Lung (tissue), 12 donors: Measurements from ENCODE around the gene TRIM63. TPM values are rescaled to one million over a fixed set of nuclear protein-coding genes. Genes with fewer than 3 reads are reported as not detected.

Source experiments
- ATAC-seq: fragments of 200-7000 bp; cut with Tn5 transposase; one replicate; pipeline ENCODE4 v1.9.1; 2020; ENCODE audit warnings: moderate number of reproducible peaks; ENCODE audit not compliant: insufficient read depth, low FRiP score
- DNase-seq, 3 donors: peaks; one replicate each; pipeline ENCODE4 v3.0.0-alpha.2; 2013 to 2017
- H3K27ac ChIP-seq, 2 donors: one replicate each; pipeline ENCODE4 v1.5.1; 2013; ENCODE audit warnings: mild to moderate bottlenecking in 2 of 2, moderate library complexity in 2 of 2, control low read depth in 1 of 2, inconsistent platforms in 1 of 2, low read depth in 1 of 2, low read length in 1 of 2
- H3K27me3 ChIP-seq, 3 donors: one replicate each; pipeline ENCODE4 v1.5.1; 2013; ENCODE audit warnings: low read length in 2 of 3; ENCODE audit not compliant: control insufficient read depth in 3 of 3, insufficient read depth in 3 of 3
- H3K36me3 ChIP-seq, 4 donors: one replicate each; pipeline ENCODE4 v1.5.1; 2013; ENCODE audit warnings: low read length in 4 of 4, mild to moderate bottlenecking in 1 of 4, moderate library complexity in 1 of 4; ENCODE audit not compliant: control insufficient read depth in 4 of 4, insufficient read depth in 4 of 4
- H3K4me1 ChIP-seq, 5 donors: one replicate each; pipeline ENCODE4 v1.5.1; 2013; ENCODE audit warnings: low read length in 5 of 5, mild to moderate bottlenecking in 2 of 5, moderate library complexity in 1 of 5; ENCODE audit not compliant: control insufficient read depth in 5 of 5, insufficient read depth in 5 of 5
- H3K4me3 ChIP-seq: one replicate; pipeline ENCODE4 v1.5.1; 2013; ENCODE audit warnings: mild to moderate bottlenecking, control low read depth, moderate library complexity
- H3K9ac ChIP-seq, 2 donors: one replicate each; pipeline ENCODE4 v1.5.1; 2013; ENCODE audit warnings: low read length in 2 of 2, control low read depth in 1 of 2; ENCODE audit not compliant: insufficient read depth in 1 of 2
- H3K9me3 ChIP-seq, 4 donors: one replicate each; pipeline ENCODE4 v1.5.1; 2013; ENCODE audit warnings: low read length in 3 of 4, mild to moderate bottlenecking in 1 of 4, moderate library complexity in 1 of 4; ENCODE audit not compliant: control insufficient read depth in 4 of 4, insufficient read depth in 3 of 4
- WGBS, 2 donors: extraction: QIAGEN DNeasy Blood & Tissue Kit; methylation state at CpG; one replicate each; pipeline ENCODE4 v1.1.7; 2013; 5-methylcytosine and 5-hydroxymethylcytosine counted together
- polyA plus RNA-seq, 2 donors: library from polyadenylated mRNA; stranded (reverse); fragments of 200-250 nt; gene quantifications; one replicate each; pipeline ENCODE4 v1.2.1, GENCODE V29; 2013
- total RNA-seq, 2 donors: library from RNA; depleted of rRNA in 1 of 2; stranded (reverse); fragments of >200 nt in 1 of 2; gene quantifications; one replicate each; pipeline ENCODE4 v1.2.1, GENCODE V29; 2014 to 2021
- TF ChIP-seq, protein P1 (sequence below): IDR thresholded peaks from 2 replicates; pipeline ENCODE4 v1.5.1; 2012; ENCODE audit warnings: mild to moderate bottlenecking; ENCODE audit errors: control extremely low read depth, extremely low read depth
- donor health status: control.
- donor health status: control.
- donor health status: Bipolar disorder and iron deficiency.
- donor health status: healthy.
- donor health status: DM: yes; HTN: yes; CAD: no.

TRIM63 gene
- total and polyA plus RNA-seq, 4 donors = 0.12 to 0.31 (median 0.19) TPM

- Histone ChIP-seq H3K9ac (no peak overlapping the region), H3K4me3 (no peak overlapping the region), H3K27me3 (peaks cover 0 to 3% (median 0%) of the 10 kb centered on the region in 3 donors), H3K9me3 (peaks cover 0 to 1% (median 0%) of the 10 kb centered on the region in 4 donors), H3K36me3 (peaks cover 0 to 26% (median 0%) of the 10 kb centered on the region in 4 donors), H3K27ac (peak overlapping the region in 1 of 2 donors; percentile 53), H3K4me1 (peaks cover 0 to 8% (median 0%) of the 10 kb centered on the region in 5 donors)
- no peak for ATAC-seq
- WGBS, 2 donors = 66 to 85% methylated on average over 7 of the region's 7 CpGs
- DNase-seq = no peak
- TF ChIP-seq, protein P1, sequence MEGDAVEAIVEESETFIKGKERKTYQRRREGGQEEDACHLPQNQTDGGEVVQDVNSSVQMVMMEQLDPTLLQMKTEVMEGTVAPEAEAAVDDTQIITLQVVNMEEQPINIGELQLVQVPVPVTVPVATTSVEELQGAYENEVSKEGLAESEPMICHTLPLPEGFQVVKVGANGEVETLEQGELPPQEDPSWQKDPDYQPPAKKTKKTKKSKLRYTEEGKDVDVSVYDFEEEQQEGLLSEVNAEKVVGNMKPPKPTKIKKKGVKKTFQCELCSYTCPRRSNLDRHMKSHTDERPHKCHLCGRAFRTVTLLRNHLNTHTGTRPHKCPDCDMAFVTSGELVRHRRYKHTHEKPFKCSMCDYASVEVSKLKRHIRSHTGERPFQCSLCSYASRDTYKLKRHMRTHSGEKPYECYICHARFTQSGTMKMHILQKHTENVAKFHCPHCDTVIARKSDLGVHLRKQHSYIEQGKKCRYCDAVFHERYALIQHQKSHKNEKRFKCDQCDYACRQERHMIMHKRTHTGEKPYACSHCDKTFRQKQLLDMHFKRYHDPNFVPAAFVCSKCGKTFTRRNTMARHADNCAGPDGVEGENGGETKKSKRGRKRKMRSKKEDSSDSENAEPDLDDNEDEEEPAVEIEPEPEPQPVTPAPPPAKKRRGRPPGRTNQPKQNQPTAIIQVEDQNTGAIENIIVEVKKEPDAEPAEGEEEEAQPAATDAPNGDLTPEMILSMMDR = no peak
Measured at GRCh38 chr1:26059906-26060305, 7.5 kb downstream of the TRIM63 start.

- Histone ChIP-seq H3K9ac (no peak overlapping the region), H3K36me3 (peaks cover 0 to 26% (median 0%) of the 10 kb centered on the region in 4 donors), H3K4me3 (no peak overlapping the region), H3K9me3 (peaks cover 0 to 1% (median 0%) of the 10 kb centered on the region in 4 donors), H3K27ac (no peak overlapping the region), H3K4me1 (peaks cover 0 to 8% (median 0%) of the 10 kb centered on the region in 5 donors), H3K27me3 (peaks cover 0 to 5% (median 3%) of the 10 kb centered on the region in 3 donors)
- WGBS, 2 donors = 83 to 94% methylated on average over 5 of the region's 5 CpGs
- ATAC-seq (no peak), DNase-seq (no peak)
- TF ChIP-seq, protein P1 = no peak
Measured at GRCh38 chr1:26058052-26058595, 9.3 kb downstream of the TRIM63 start.

GRCh38 chr1:26057189-26057588 is 10.2 kb downstream of the TRIM63 start:
- no peak overlapping the region for H3K9ac ChIP-seq
- H3K9me3 ChIP-seq = peaks cover 0 to 2% (median 0%) of the 10 kb centered on the region in 4 donors
- ATAC-seq = no peak
- no peak overlapping the region for H3K4me3 ChIP-seq
- H3K27me3 ChIP-seq = peaks cover 0 to 5% (median 3%) of the 10 kb centered on the region in 3 donors
- 85 to 87% methylated on average over 2 of the region's 2 CpGs for WGBS, 2 donors
- H3K27ac ChIP-seq = peak overlapping the region in 1 of 2 donors; percentile 5
- peaks cover 0 to 26% (median 0%) of the 10 kb centered on the region in 4 donors for H3K36me3 ChIP-seq
- peaks cover 0 to 8% (median 0%) of the 10 kb centered on the region in 5 donors for H3K4me1 ChIP-seq
- no peak for DNase-seq
- TF ChIP-seq, protein P1 = no peak
